HEK293 (cell line): ENCODE data around the gene BIN2.
"Not testable (repeated sequence)": the region's sequence is repeated elsewhere in the genome, so short reads cannot be mapped to it uniquely, and the experiment has no call there.

ENCODE experiments used
- CTCF ChIA-PET: fragments of 350-600 bp; formaldehyde crosslinking; extraction: SDS; loops from one replicate; lab custom pipeline; 2021; ENCODE audit warnings: antibody characterized with exemption; lab: Yijun Ruan, JAX
- POLR2A ChIA-PET: fragments of 300-600 bp; formaldehyde crosslinking; extraction: SDS; loops from one replicate; lab custom pipeline; 2020; ENCODE audit warnings: antibody characterized with exemption, inconsistent platforms; lab: Yijun Ruan, JAX
- H3K27ac ChIP-seq: fragments of 200-500 bp; sonication (Bioruptor generic); 2 replicates; pipeline ENCODE4 v1.5.1; 2014; ENCODE audit warnings: low read depth, low read length, control low read depth, inconsistent platforms; ENCODE audit errors: extremely low read depth
- H3K36me3 ChIP-seq, 2 experiments: fragments of 200-500 bp in 1 of 2; sonication (Bioruptor generic) in 1 of 2; 1 replicate in 1 of 2; 2 replicates in 1 of 2; pipeline ENCODE4 v1.5.1; 2014 to 2017; ENCODE audit warnings: inconsistent platforms in 2 of 2, low read length in 2 of 2; ENCODE audit not compliant: control insufficient read depth in 2 of 2, insufficient read depth in 1 of 2
- H3K4me1 ChIP-seq: fragments of 200-500 bp; sonication (Bioruptor generic); 2 replicates; pipeline ENCODE4 v1.5.1; 2014; ENCODE audit warnings: mild to moderate bottlenecking, low read length, inconsistent platforms; ENCODE audit not compliant: control insufficient read depth, insufficient read depth
- H3K4me3 ChIP-seq: 2 replicates; pipeline ENCODE4 v1.5.1; 2011; ENCODE audit warnings: low read depth, mild to moderate bottlenecking, control low read depth, low read length, moderate library complexity
- H3K9me3 ChIP-seq: fragments of 200-500 bp; sonication (Bioruptor generic); 2 replicates; pipeline ENCODE4 v1.5.1; 2014; ENCODE audit warnings: low read depth, low read length, inconsistent platforms; ENCODE audit not compliant: control insufficient read depth, insufficient read depth
- EGR2 ChIP-seq: fragments of 450-650 bp; formaldehyde crosslinking; IDR thresholded peaks from 2 replicates; pipeline ENCODE4 v1.5.1; 2016; ENCODE audit warnings: low read depth, missing biosample characterization, missing genetic modification characterization
- GLIS2 ChIP-seq: fragments of 450-650 bp; formaldehyde crosslinking; IDR thresholded peaks from 2 replicates; pipeline ENCODE4 v1.5.1; 2016; ENCODE audit warnings: missing biosample characterization, missing genetic modification characterization
- KLF1 ChIP-seq: fragments of 450-650 bp; formaldehyde crosslinking; IDR thresholded peaks from 2 replicates; pipeline ENCODE4 v1.5.1; 2016; ENCODE audit warnings: missing biosample characterization, missing genetic modification characterization
- SCRT1 ChIP-seq: fragments of 450-650 bp; formaldehyde crosslinking; IDR thresholded peaks from 2 replicates; pipeline ENCODE4 v1.5.1; 2016; ENCODE audit warnings: missing biosample characterization, missing genetic modification characterization, borderline replicate concordance
- TCF7L2 ChIP-seq: IDR thresholded peaks from 2 replicates; pipeline ENCODE4 v1.6.1; 2011; ENCODE audit warnings: low read depth, mild to moderate bottlenecking, inconsistent platforms, low read length, moderate library complexity, borderline replicate concordance
- TRIM28 ChIP-seq: IDR thresholded peaks from 2 replicates; pipeline ENCODE4 v1.6.1; 2011; ENCODE audit warnings: low read length, control low read depth, borderline replicate concordance
- YY1 ChIP-seq: fragments of 450-650 bp; formaldehyde crosslinking; IDR thresholded peaks from 2 replicates; pipeline ENCODE4 v1.5.1; 2018; ENCODE audit warnings: missing biosample characterization, missing genetic modification characterization
- ZIC2 ChIP-seq: fragments of 450-650 bp; formaldehyde crosslinking; IDR thresholded peaks from 2 replicates; pipeline ENCODE4 v1.5.1; 2016; ENCODE audit warnings: missing biosample characterization, missing genetic modification characterization
- ZNF121 ChIP-seq: fragments of 450-650 bp; formaldehyde crosslinking; IDR thresholded peaks from 2 replicates; pipeline ENCODE4 v1.5.1; 2016; ENCODE audit warnings: missing biosample characterization, missing genetic modification characterization
- ZNF324 ChIP-seq: fragments of 450-650 bp; formaldehyde crosslinking; IDR thresholded peaks from 2 replicates; pipeline ENCODE4 v1.5.1; 2016; ENCODE audit warnings: missing biosample characterization, missing genetic modification characterization
- ZNF335 ChIP-seq: fragments of 450-650 bp; formaldehyde crosslinking; conservative IDR thresholded peaks from 2 replicates; pipeline ENCODE4 v1.5.1; 2016; ENCODE audit warnings: missing biosample characterization, missing genetic modification characterization
- ZNF600 ChIP-seq: fragments of 450-650 bp; formaldehyde crosslinking; IDR thresholded peaks from 2 replicates; pipeline ENCODE4 v1.5.1; 2016; ENCODE audit warnings: missing biosample characterization, missing genetic modification characterization
- ZNF624 ChIP-seq: fragments of 450-650 bp; formaldehyde crosslinking; IDR thresholded peaks from 2 replicates; pipeline ENCODE4 v1.5.1; 2017; ENCODE audit warnings: missing biosample characterization, missing genetic modification characterization
- ZNF664 ChIP-seq: fragments of 450-650 bp; formaldehyde crosslinking; IDR thresholded peaks from 2 replicates; pipeline ENCODE4 v1.5.1; 2016; ENCODE audit warnings: missing biosample characterization, missing genetic modification characterization
- ZNF692 ChIP-seq: fragments of 450-650 bp; formaldehyde crosslinking; IDR thresholded peaks from 2 replicates; pipeline ENCODE4 v1.5.1; 2016; ENCODE audit warnings: missing biosample characterization, missing genetic modification characterization
- ZNF776 ChIP-seq: fragments of 450-650 bp; formaldehyde crosslinking; IDR thresholded peaks from 2 replicates; pipeline ENCODE4 v1.5.0; 2017; ENCODE audit warnings: missing biosample characterization, missing genetic modification characterization, borderline replicate concordance
- TF ChIP-seq, protein P1 (sequence below): fragments of 450-650 bp; formaldehyde crosslinking; IDR thresholded peaks from 2 replicates; pipeline ENCODE4 v1.5.1; 2016; ENCODE audit warnings: missing biosample characterization, missing genetic modification characterization, borderline replicate concordance
- TF ChIP-seq, protein P2 (sequence below): fragments of 450-650 bp; formaldehyde crosslinking; IDR thresholded peaks from 2 replicates; pipeline ENCODE4 v1.5.1; 2016; ENCODE audit warnings: missing biosample characterization, missing genetic modification characterization, low read depth

Gene BIN2

DNA sequence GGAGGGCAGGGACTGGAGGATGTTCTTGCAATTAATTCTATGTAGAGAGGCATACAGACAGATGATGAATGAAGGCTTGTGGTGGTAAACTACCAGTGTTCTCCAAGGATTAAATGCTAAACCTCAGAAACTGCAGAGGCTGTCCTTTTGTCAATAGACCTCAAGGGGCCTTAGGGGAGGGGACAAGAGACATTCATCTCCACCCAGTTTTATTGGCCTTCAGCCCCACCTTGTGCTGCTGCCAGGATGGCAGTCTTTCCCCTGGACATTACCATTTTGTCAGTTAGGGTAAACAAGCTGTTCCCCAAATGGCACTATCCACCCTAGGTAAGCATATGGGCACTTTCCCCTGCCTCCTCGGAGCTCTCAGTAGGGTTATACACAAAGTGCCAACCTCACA lies 48.9 kb downstream of the BIN2 start (continued):
- TF ChIP-seq, protein P1, sequence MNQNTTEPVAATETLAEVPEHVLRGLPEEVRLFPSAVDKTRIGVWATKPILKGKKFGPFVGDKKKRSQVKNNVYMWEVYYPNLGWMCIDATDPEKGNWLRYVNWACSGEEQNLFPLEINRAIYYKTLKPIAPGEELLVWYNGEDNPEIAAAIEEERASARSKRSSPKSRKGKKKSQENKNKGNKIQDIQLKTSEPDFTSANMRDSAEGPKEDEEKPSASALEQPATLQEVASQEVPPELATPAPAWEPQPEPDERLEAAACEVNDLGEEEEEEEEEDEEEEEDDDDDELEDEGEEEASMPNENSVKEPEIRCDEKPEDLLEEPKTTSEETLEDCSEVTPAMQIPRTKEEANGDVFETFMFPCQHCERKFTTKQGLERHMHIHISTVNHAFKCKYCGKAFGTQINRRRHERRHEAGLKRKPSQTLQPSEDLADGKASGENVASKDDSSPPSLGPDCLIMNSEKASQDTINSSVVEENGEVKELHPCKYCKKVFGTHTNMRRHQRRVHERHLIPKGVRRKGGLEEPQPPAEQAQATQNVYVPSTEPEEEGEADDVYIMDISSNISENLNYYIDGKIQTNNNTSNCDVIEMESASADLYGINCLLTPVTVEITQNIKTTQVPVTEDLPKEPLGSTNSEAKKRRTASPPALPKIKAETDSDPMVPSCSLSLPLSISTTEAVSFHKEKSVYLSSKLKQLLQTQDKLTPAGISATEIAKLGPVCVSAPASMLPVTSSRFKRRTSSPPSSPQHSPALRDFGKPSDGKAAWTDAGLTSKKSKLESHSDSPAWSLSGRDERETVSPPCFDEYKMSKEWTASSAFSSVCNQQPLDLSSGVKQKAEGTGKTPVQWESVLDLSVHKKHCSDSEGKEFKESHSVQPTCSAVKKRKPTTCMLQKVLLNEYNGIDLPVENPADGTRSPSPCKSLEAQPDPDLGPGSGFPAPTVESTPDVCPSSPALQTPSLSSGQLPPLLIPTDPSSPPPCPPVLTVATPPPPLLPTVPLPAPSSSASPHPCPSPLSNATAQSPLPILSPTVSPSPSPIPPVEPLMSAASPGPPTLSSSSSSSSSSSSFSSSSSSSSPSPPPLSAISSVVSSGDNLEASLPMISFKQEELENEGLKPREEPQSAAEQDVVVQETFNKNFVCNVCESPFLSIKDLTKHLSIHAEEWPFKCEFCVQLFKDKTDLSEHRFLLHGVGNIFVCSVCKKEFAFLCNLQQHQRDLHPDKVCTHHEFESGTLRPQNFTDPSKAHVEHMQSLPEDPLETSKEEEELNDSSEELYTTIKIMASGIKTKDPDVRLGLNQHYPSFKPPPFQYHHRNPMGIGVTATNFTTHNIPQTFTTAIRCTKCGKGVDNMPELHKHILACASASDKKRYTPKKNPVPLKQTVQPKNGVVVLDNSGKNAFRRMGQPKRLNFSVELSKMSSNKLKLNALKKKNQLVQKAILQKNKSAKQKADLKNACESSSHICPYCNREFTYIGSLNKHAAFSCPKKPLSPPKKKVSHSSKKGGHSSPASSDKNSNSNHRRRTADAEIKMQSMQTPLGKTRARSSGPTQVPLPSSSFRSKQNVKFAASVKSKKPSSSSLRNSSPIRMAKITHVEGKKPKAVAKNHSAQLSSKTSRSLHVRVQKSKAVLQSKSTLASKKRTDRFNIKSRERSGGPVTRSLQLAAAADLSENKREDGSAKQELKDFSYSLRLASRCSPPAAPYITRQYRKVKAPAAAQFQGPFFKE (tag by site-specific recombination): no peak
- TF ChIP-seq ZNF776 (tag by site-specific recombination): no peak

- POLR2A ChIA-PET, H3K27ac ChIP-seq, H3K36me3 ChIP-seq, H3K9me3 ChIP-seq, H3K4me3 ChIP-seq, H3K4me1 ChIP-seq: not testable (repeated sequence)
- CTCF ChIA-PET: interaction anchor here (0.6 kb wide), 1 partner anchor 66 kb away, joined by 3 read pairs; no protein-coding TSS in a partner anchor
- peak; percentile 51; the same call in 1 of the 2 replicates for TF ChIP-seq ZNF121
- TF ChIP-seq SCRT1 (tag by site-specific recombination): 0 out of 2 replicates have a peak, but pooled peaks have one; percentile 30
These were observed 51.2 kb downstream of the BIN2 start for GRCh38 chr12:51272810-51273209.

DNA sequence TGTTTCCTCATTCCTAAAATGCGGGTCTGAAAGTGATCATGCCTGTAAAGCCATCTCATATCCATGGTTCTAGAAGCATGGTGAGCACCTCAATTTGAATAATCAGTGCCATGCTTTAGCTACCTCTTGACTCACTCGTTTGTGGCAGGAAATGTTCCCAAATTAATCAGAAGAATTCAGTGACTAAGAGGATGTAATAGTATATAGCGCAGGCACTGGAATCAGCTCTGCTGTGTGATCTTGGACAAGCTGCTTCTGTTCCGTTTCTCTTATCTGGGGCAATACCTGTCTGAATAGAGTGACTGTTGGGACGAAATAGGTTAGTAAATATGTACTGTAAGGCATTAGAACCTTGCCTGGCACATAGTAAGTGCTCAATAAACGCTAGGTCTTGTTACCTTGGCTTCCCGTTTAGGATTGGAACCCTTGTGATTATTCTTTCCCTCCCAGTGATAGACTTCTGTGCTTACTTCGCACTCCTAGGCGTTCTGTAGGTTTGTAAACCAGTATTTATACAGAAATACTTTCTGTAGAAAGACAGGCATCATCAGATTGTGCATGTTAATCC lies 52.9 kb downstream of the BIN2 start:
- ChIA-PET CTCF (interaction anchor here (0.6 to 1.2 kb wide), 6 partner anchors 10 to 408 kb away, joined by 3 to 10 read pairs (median 4); no protein-coding TSS in a partner anchor), POLR2A (interaction anchor here (0.8 kb wide), 1 partner anchor 11 kb away, joined by 3 read pairs; no protein-coding TSS in a partner anchor)
- no peak overlapping the region for H3K27ac ChIP-seq
- TF ChIP-seq ZNF664 (tag by site-specific recombination) (peak; percentile 95), ZNF335 (tag by site-specific recombination) (no peak; the same call in none of the 2 replicates)
- H3K36me3 ChIP-seq: no peaks in the 10 kb centered on the region
- no peaks in the 10 kb centered on the region for H3K9me3 ChIP-seq
- peak overlapping the region; percentile 68 for H3K4me3 ChIP-seq
- H3K4me1 ChIP-seq: no peaks in the 10 kb centered on the region

GRCh38 chr12:51270067-51270950 lies 53.7 kb downstream of the BIN2 start, which contains the start of gene SMAGP:
Gene SMAGP, minus strand, starts transcription at chr12:51270415. Its CDS starts 1,137 bp downstream, at chr12:51269278.
- Histone ChIP-seq H3K4me1 (no peaks in the 10 kb centered on the region), H3K4me3 (peak within 1 kb of the TSS; percentile 68), H3K36me3 (no peaks in the 10 kb centered on the region), H3K27ac (peak within 1 kb of the TSS; percentile 50; the same call in 1 of the 2 replicates), H3K9me3 (no peaks in the 10 kb centered on the region)
- ChIA-PET POLR2A (interaction anchor here (0.6 to 0.8 kb wide), 2 partner anchors 12 to 187 kb away, joined by 3 to 6 read pairs; partner anchors contain the start of gene CSRNP2), CTCF (interaction anchor here (0.6 to 1.5 kb wide), 8 partner anchors 9 to 409 kb away, joined by 3 to 10 read pairs (median 4); no protein-coding TSS in a partner anchor)
- 0 out of 2 replicates have a peak, but pooled peaks have one; percentile 9 for TF ChIP-seq ZNF600 (tag by site-specific recombination)
- 0 out of 2 replicates have a peak, but pooled peaks have one; percentile 33 for TF ChIP-seq ZNF692
- TF ChIP-seq KLF1 (tag by site-specific recombination): peak; percentile 48
- peak; percentile 87 for TF ChIP-seq EGR2
- no peak for TF ChIP-seq ZNF624 (tag by site-specific recombination)
- peak; percentile 45; the same call in 1 of the 2 replicates for TF ChIP-seq TCF7L2
- TF ChIP-seq ZNF324 (tag by site-specific recombination): no peak
- TF ChIP-seq ZIC2 (tag by site-specific recombination): peak; percentile 85
- TF ChIP-seq GLIS2: peak; percentile 77
- no peak for TF ChIP-seq TRIM28
- peak; percentile 9; the same call in 1 of the 2 replicates for TF ChIP-seq YY1 (tag by site-specific recombination)
- TF ChIP-seq, protein P2, sequence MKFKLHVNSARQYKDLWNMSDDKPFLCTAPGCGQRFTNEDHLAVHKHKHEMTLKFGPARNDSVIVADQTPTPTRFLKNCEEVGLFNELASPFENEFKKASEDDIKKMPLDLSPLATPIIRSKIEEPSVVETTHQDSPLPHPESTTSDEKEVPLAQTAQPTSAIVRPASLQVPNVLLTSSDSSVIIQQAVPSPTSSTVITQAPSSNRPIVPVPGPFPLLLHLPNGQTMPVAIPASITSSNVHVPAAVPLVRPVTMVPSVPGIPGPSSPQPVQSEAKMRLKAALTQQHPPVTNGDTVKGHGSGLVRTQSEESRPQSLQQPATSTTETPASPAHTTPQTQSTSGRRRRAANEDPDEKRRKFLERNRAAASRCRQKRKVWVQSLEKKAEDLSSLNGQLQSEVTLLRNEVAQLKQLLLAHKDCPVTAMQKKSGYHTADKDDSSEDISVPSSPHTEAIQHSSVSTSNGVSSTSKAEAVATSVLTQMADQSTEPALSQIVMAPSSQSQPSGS: no peak
